ENCODE results near the gene TBX21.
"Not testable (repeated sequence)": the region's sequence is repeated elsewhere in the genome, so short reads cannot be mapped to it uniquely, and the experiment has no call there.

The TBX21 gene

GRCh38 chr17:47762728-47763127, 29.7 kb downstream of the TBX21 start:
- DNase-seq (ENCODE audit: low read depth in 1 of 2, low spot score in 1 of 2): no peak

GRCh38 chr17:47763913-47764582, 31.0 kb downstream of the TBX21 start:
- no peak for DNase-seq (ENCODE audit: low read depth in 1 of 2, low spot score in 1 of 2)

- DNase-seq (ENCODE audit: low read depth in 1 of 2, low spot score in 1 of 2): not testable (repeated sequence)
Observed at GRCh38 chr17:47773649-47774048, 40.6 kb downstream of the TBX21 start.

- no peak for DNase-seq (ENCODE audit: low read depth in 1 of 2, low spot score in 1 of 2)
Observed at GRCh38 chr17:47774331-47774730, 41.3 kb downstream of the TBX21 start.

GRCh38 chr17:47774987-47775580, 42.0 kb downstream of the TBX21 start:
- DNase-seq (ENCODE audit: low read depth in 1 of 2, low spot score in 1 of 2): no peak

GRCh38 chr17:47776330-47777197, 43.5 kb downstream of the TBX21 start:
- DNase-seq (ENCODE audit: low read depth in 1 of 2, low spot score in 1 of 2): peak in 1 of 2 donors; percentile 33

GRCh38 chr17:47778184-47778635, 45.2 kb downstream of the TBX21 start:
- DNase-seq (ENCODE audit: low read depth in 1 of 2, low spot score in 1 of 2): no peak

GRCh38 chr17:47781397-47781796, 48.4 kb downstream of the TBX21 start:
- DNase-seq (ENCODE audit: low read depth in 1 of 2, low spot score in 1 of 2): no peak

GRCh38 chr17:47785538-47786123, 52.6 kb downstream of the TBX21 start:
- DNase-seq (ENCODE audit: low read depth in 1 of 2, low spot score in 1 of 2): no peak

- peak; percentile 21 to 25 for DNase-seq (ENCODE audit: low read depth in 1 of 2, low spot score in 1 of 2)
Observed at GRCh38 chr17:47789611-47790561, 56.9 kb downstream of the TBX21 start.

- no peak for DNase-seq (ENCODE audit: low read depth in 1 of 2, low spot score in 1 of 2)
Observed at GRCh38 chr17:47791025-47791424, 58.0 kb downstream of the TBX21 start.

- DNase-seq (ENCODE audit: low read depth in 1 of 2, low spot score in 1 of 2): no peak
Observed at GRCh38 chr17:47792457-47792856, 59.4 kb downstream of the TBX21 start.

- no peak for DNase-seq (ENCODE audit: low read depth in 1 of 2, low spot score in 1 of 2)
Observed at GRCh38 chr17:47792979-47793378, 59.9 kb downstream of the TBX21 start.
